Left ventricle myocardium inferior (tissue), 1 donor: ENCODE measurements around the gene EPHB1. TPM values are rescaled to one million over a fixed set of nuclear protein-coding genes. Genes with fewer than 3 reads are reported as not detected.
"Not testable (repeated sequence)": the region's sequence is repeated elsewhere in the genome, so short reads cannot be mapped to it uniquely, and the experiment has no call there.

ENCODE experiments used
- DNase-seq: peaks from one replicate; pipeline ENCODE4 v3.0.0-alpha.2; 2020
- H3K27ac ChIP-seq: fragments of 200-600 bp; replicated peaks from 2 replicates; pipeline ENCODE4 v1.8.0; 2021
- H3K27me3 ChIP-seq: fragments of 200-600 bp; 2 replicates; pipeline ENCODE4 v1.8.0; 2021; ENCODE audit warnings: low read depth
- H3K36me3 ChIP-seq: fragments of 200-600 bp; 2 replicates; pipeline ENCODE4 v1.8.0; 2021
- H3K4me1 ChIP-seq: fragments of 200-600 bp; 2 replicates; pipeline ENCODE4 v1.8.0; 2021
- H3K4me3 ChIP-seq: fragments of 200-600 bp; 2 replicates; pipeline ENCODE4 v1.8.0; 2021; ENCODE audit warnings: mild to moderate bottlenecking, moderate library complexity
- H3K9me3 ChIP-seq: fragments of 200-600 bp; replicated peaks from 2 replicates; pipeline ENCODE4 v1.8.0; 2021
- intact Hi-C: fragments of 100-400 bp; cut with micrococcal nuclease; formaldehyde crosslinking; loops from one replicate; pipeline ENCODE4 v1.11.0; 2022
- total RNA-seq: library from RNA; stranded (reverse); fragmentation: NEBNext Ultra II Directional; extraction: Animal tissue kit (Norgen Biotek cat#: 25700); gene quantifications from one replicate; pipeline ENCODE4 v1.2.1, GENCODE V29; 2021
- TF ChIP-seq, protein P1 (sequence below): fragments of 200-600 bp; IDR thresholded peaks from 2 replicates; pipeline ENCODE4 v1.8.0; 2021; ENCODE audit warnings: antibody characterized with exemption, mild to moderate bottlenecking, borderline replicate concordance
- donor health status: DM: no; HTN: yes; CAD: no; lungs with severe emphysema.

Gene EPHB1
- total RNA-seq, 1 donor from 2014 or later, result 1.3 TPM

DNA sequence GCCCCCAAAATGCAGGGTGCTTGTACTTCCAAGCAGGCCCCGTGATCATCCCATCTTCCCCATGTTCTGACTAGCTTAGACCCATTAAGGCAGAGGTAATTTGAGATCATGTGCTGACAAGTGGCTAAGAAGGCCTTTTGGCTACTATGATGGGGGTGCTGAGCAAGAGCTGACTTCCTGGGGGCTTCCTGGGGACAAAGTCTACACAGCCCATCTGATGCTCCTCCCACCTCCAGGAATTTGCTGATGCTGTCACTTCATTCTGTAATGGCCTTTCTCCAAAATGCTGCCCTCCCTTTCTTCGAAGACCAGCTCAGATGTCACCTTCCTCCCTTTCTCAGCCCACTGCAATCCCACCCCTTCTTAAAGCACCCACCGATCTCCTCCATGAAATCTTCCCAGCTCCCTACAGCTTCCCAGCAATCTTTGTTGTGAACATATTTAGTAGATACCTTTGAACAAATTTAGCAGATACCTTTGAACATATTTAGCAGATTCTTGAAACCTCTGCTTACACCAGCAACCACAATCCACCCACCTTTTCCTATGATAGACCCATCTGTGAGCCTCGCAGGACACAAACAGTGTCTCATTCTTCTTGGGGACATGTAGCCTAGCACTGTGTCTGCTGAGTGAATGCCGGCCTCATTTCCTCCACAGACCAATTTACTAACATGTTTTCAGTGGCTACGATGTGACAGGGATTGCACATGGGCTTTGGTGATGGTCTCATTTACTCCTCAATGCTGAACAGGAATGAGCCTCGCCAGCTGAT lies 223.3 kb downstream of the EPHB1 start:
- DNase-seq, result no peak
- intact Hi-C loops, result no loop called here
- H3K4me1 ChIP-seq, result no peaks in the 10 kb centered on the region

DNA sequence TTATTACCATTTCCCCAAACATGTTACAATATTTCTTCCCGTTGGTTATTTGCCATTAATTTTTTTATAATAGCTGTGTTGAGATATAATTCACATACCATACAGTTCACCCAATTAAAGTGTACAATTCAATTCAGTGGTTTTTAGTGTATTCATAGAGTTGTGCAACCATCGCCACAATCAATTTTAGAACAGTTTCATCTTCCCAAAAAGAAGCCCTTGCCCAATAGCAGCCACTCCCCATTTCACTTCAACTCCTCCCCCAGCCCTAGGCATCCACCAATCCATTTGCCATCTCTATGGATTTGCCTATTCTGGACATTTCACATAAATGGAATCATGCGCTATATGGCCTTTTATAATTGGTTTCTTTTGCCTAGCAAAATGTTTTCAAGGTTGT lies 225.1 kb downstream of the EPHB1 start:
- intact Hi-C loops, result no loop called here
- Histone ChIP-seq H3K9me3 (no peaks in the 10 kb centered on the region), H3K4me1 (no peaks in the 10 kb centered on the region), H3K27ac (no peak overlapping the region), H3K36me3 (no peaks in the 10 kb centered on the region), H3K4me3 (no peak overlapping the region), H3K27me3 (no peaks in the 10 kb centered on the region)
- TF ChIP-seq, protein P1, sequence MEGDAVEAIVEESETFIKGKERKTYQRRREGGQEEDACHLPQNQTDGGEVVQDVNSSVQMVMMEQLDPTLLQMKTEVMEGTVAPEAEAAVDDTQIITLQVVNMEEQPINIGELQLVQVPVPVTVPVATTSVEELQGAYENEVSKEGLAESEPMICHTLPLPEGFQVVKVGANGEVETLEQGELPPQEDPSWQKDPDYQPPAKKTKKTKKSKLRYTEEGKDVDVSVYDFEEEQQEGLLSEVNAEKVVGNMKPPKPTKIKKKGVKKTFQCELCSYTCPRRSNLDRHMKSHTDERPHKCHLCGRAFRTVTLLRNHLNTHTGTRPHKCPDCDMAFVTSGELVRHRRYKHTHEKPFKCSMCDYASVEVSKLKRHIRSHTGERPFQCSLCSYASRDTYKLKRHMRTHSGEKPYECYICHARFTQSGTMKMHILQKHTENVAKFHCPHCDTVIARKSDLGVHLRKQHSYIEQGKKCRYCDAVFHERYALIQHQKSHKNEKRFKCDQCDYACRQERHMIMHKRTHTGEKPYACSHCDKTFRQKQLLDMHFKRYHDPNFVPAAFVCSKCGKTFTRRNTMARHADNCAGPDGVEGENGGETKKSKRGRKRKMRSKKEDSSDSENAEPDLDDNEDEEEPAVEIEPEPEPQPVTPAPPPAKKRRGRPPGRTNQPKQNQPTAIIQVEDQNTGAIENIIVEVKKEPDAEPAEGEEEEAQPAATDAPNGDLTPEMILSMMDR, result no peak
- DNase-seq, result no peak

More for the DNA sequence above, 223.3 kb downstream of the EPHB1 start:
- Histone ChIP-seq H3K27ac (no peak overlapping the region), H3K36me3 (no peaks in the 10 kb centered on the region), H3K27me3 (no peaks in the 10 kb centered on the region), H3K9me3 (no peaks in the 10 kb centered on the region), H3K4me3 (no peak overlapping the region)
- TF ChIP-seq, protein P1, result no peak

DNA sequence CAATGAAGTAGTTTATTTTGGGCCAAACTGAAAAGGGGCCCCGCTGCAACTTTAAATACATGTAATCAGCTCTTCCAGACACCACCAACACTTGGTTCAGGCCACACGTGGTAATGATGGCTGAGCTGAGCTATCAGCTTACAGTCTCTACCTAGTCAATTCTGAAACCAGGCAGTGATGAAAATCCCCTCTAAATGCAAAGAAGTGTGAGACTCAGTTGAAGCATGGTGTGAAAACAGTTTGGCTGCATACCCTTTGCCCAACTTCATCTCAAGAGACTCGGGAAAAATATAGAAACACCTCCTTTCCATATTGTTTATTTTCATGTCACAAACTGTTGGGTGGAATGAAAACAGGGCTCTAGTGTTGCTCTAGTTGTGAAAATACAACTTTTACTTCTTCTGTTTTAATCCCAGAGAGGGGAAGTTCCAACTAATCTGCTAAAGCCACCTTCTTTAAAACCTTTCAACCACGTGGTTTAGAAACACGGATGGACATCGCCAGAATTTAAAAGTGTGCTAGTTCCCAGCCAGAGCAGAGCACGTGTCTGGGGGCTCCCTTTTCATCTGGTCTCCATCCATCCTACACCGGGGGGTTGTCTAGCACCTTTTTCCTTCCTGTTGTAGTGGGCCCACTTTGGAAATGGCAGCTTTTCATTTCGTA lies 229.1 kb downstream of the EPHB1 start:
- DNase-seq, result no peak
- Histone ChIP-seq H3K9me3 (no peaks in the 10 kb centered on the region), H3K27me3 (no peaks in the 10 kb centered on the region), H3K36me3 (no peaks in the 10 kb centered on the region), H3K27ac (no peak overlapping the region), H3K4me1 (no peaks in the 10 kb centered on the region), H3K4me3 (no peak overlapping the region)
- intact Hi-C loops, result no loop called here
- TF ChIP-seq, protein P1, result no peak

DNA sequence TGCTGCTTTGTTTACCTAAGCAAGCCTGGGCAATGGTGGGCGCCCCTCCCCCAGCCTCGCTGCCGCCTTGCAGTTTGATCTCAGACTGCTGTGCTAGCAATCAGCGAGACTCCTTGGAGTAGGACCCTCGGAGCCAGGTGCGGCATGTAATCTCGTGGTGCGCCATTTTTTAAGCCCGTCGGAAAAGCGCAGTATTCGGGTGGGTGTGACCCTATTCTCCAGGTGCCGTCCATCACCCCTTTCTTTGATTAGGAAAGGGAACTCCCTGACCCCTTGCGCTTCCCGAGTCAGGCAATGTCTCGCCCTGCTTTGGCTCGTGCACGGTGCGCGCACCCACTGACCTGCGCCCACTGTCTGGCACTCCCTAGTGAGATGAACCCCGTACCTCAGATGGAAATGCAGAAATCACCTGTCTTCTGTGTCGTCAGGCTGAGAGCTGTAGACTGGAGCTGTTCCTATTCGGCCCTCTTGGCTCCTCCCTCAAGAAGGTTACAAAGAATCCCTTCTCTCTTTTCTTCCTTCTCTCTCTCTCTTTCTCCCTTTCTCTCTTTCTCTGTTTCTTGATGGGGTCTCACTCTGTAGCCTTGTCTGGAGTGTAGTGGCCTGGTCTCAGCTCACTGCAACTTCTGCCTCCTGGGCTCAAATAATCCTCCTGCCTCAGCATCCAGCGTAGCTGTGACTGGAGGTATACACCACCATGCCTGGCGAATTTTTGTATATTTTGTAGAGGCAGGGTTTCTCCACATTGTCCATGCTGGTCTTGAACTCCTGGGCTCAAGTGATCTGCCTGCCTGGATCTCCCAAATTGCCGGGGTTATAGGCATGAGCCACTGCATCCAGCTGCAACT lies 235.9 kb downstream of the EPHB1 start:
- H3K36me3 ChIP-seq, H3K9me3 ChIP-seq, intact Hi-C loops, H3K4me3 ChIP-seq, DNase-seq, H3K27ac ChIP-seq, H3K4me1 ChIP-seq: not testable (repeated sequence)
- peaks cover 37% of the 10 kb centered on the region for H3K27me3 ChIP-seq

DNA sequence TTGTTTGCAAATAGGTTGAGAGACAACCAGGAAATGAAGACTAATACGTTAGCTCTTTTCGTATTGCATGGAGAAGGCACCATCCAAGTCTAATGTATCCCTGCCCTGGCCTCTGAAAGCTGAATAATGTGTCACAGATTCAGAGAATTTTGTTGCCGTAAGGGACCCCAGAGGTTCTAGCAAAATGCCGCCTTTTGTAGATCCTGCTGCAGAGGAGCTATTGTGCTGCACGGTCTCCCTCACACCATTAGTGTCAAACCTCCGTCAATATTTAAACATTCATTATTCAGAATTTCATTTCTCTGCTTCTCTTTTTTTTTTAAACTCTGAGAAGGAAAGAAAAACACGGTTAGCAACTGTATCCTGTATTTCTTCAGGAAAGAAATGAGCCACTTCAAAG lies 238.7 kb downstream of the EPHB1 start:
- intact Hi-C loops, result no loop called here
- TF ChIP-seq, protein P1, result no peak
- H3K9me3 ChIP-seq, result no peaks in the 10 kb centered on the region

More for the DNA sequence above, 238.7 kb downstream of the EPHB1 start:
- no peak for DNase-seq
- H3K36me3 ChIP-seq, result no peaks in the 10 kb centered on the region
- H3K27me3 ChIP-seq, result peaks cover 37% of the 10 kb centered on the region
- H3K4me1 ChIP-seq, result peaks cover 9% of the 10 kb centered on the region
- no peak overlapping the region for H3K4me3 ChIP-seq
- H3K27ac ChIP-seq, result no peak overlapping the region
